PFSK-1 (cell line): Measurements from ENCODE around the gene ARHGAP15.

ENCODE experiments used
- FOXP2 ChIP-seq: optimal IDR thresholded peaks from 2 replicates; pipeline ENCODE3; 2011; ENCODE audit warnings: borderline replicate concordance, control low read depth, inconsistent platforms; ENCODE audit not compliant: insufficient read depth; ENCODE audit errors: extremely low read length, extremely low read depth
- POLR2AphosphoS5 ChIP-seq: IDR thresholded peaks from 2 replicates; pipeline ENCODE4 v1.6.1; 2012; ENCODE audit warnings: low read depth, mild to moderate bottlenecking, control low read depth, low read length, moderate library complexity
- REST ChIP-seq, 2 experiments: IDR thresholded peaks; 2 replicates each; pipeline versions ENCODE4 v1.6.1 to v1.8.0; 2011 to 2012; ENCODE audit warnings: low read depth in 2 of 2, low read length in 2 of 2, control low read depth in 1 of 2, inconsistent platforms in 1 of 2, mild to moderate bottlenecking in 1 of 2, moderate library complexity in 1 of 2; ENCODE audit not compliant: insufficient read depth in 1 of 2
- SIN3A ChIP-seq: IDR thresholded peaks from 2 replicates; pipeline ENCODE4 v1.6.1; 2012; ENCODE audit warnings: mild to moderate bottlenecking, low read length, moderate library complexity, borderline replicate concordance; ENCODE audit not compliant: insufficient read depth
- TAF1 ChIP-seq: IDR thresholded peaks from 2 replicates; pipeline ENCODE4 v1.6.1; 2012; ENCODE audit warnings: low read length, control low read depth, borderline replicate concordance; ENCODE audit not compliant: insufficient read depth

Gene ARHGAP15

GRCh38 chr2:143144813-143145455 lies 15.7 kb downstream of the ARHGAP15 start:
- TF ChIP-seq POLR2AphosphoS5: no peak
- TF ChIP-seq REST (IDR thresholded peaks at IDR 0.05; ENCODE audit: insufficient read depth in 1 of 2, low read depth in 2 of 2, low read length in 2 of 2): no peak
- no peak for TF ChIP-seq SIN3A
- no peak for TF ChIP-seq FOXP2
- no peak for TF ChIP-seq TAF1

- TF ChIP-seq POLR2AphosphoS5 (no peak), SIN3A (no peak), TAF1 (no peak)
Observed at GRCh38 chr2:143146366-143146765, 17.1 kb downstream of the ARHGAP15 start.

- no peak for TF ChIP-seq TAF1
- TF ChIP-seq FOXP2: no peak
- no peak for TF ChIP-seq POLR2AphosphoS5
- TF ChIP-seq SIN3A: no peak
- no peak for TF ChIP-seq REST (IDR thresholded peaks at IDR 0.05; ENCODE audit: insufficient read depth in 1 of 2, low read depth in 2 of 2, low read length in 2 of 2)
Observed at GRCh38 chr2:143146815-143147530, 17.8 kb downstream of the ARHGAP15 start.

GRCh38 chr2:143148011-143148410 lies 18.8 kb downstream of the ARHGAP15 start:
- no peak for TF ChIP-seq TAF1

- no peak for TF ChIP-seq POLR2AphosphoS5
- no peak for TF ChIP-seq REST (IDR thresholded peaks at IDR 0.05; ENCODE audit: insufficient read depth in 1 of 2, low read depth in 2 of 2, low read length in 2 of 2)
- no peak for TF ChIP-seq FOXP2
- TF ChIP-seq SIN3A: no peak
- TF ChIP-seq TAF1: no peak
Observed at GRCh38 chr2:143148757-143149156, 19.5 kb downstream of the ARHGAP15 start.

- TF ChIP-seq TAF1: no peak
- no peak for TF ChIP-seq POLR2AphosphoS5
- no peak for TF ChIP-seq SIN3A
- TF ChIP-seq FOXP2: no peak
- TF ChIP-seq REST (IDR thresholded peaks at IDR 0.05; ENCODE audit: insufficient read depth in 1 of 2, low read depth in 2 of 2, low read length in 2 of 2): no peak
Observed at GRCh38 chr2:143150287-143150686, 21.1 kb downstream of the ARHGAP15 start.
